Prostate gland (tissue), 2 donors: ENCODE data around the gene HEG1. TPM values are rescaled to one million over a fixed set of nuclear protein-coding genes. Genes with fewer than 3 reads are reported as not detected.

Source experiments
- DNase-seq: peaks from one replicate; pipeline ENCODE4 v3.0.0-alpha.2; 2019; ENCODE audit warnings: low spot score
- H3K27ac ChIP-seq, 2 donors: fragments of 200-600 bp; sonication (generic); 2 replicates each; pipeline ENCODE4 v1.5.1; 2017 to 2019
- H3K27me3 ChIP-seq: fragments of 200-600 bp; sonication (generic); replicated peaks from 2 replicates; pipeline ENCODE4 v1.5.1; 2019; ENCODE audit not compliant: insufficient read depth
- H3K36me3 ChIP-seq, 2 donors: fragments of 200-600 bp; sonication (generic); 1 replicate in 1 of 2; 2 replicates in 1 of 2; pipeline versions ENCODE4 v1.5.1 to v1.8.1; 2017 to 2019
- H3K4me1 ChIP-seq: fragments of 200-600 bp; sonication (generic); replicated peaks from 2 replicates; pipeline ENCODE4 v1.5.1; 2019
- H3K4me3 ChIP-seq, 2 donors: fragments of 200-600 bp; sonication (generic); 2 replicates each; pipeline ENCODE4 v1.5.1; 2017 to 2019
- H3K9me3 ChIP-seq: fragments of 200-600 bp; sonication (generic); 2 replicates; pipeline ENCODE4 v1.5.1; 2017
- CTCF ChIP-seq, 4 experiments: fragments of 200-600 bp in 2 of 4; fragments of 450-650 bp in 2 of 4; sonication (generic) in 2 of 4; IDR thresholded peaks; 1 replicate in 3 of 4; 2 replicates in 1 of 4; pipeline ENCODE4 v1.5.1; 2016 to 2019; ENCODE audit warnings: antibody characterized with exemption in 4 of 4, mild to moderate bottlenecking in 2 of 4, moderate library complexity in 2 of 4
- POLR2A ChIP-seq: fragments of 450-650 bp; IDR thresholded peaks from one replicate; pipeline ENCODE4 v1.6.1; 2016; ENCODE audit warnings: antibody characterized with exemption, mild to moderate bottlenecking
- POLR2AphosphoS5 ChIP-seq: sonication (generic); formaldehyde crosslinking; IDR thresholded peaks from one replicate; pipeline ENCODE4 v1.6.1; 2017; ENCODE audit warnings: antibody characterized with exemption
- WGBS: methylation state at CpG from one replicate; pipeline ENCODE4 v1.1.5; 2018; 5-methylcytosine and 5-hydroxymethylcytosine counted together
- intact Hi-C: fragments of 100-400 bp; cut with DNase I; formaldehyde crosslinking; loops from one replicate; pipeline ENCODE4 v1.14.2; 2022
- total RNA-seq, 2 donors: library from RNA; depleted of rRNA; stranded (reverse); fragments of >200 nt; gene quantifications; one replicate each; pipeline ENCODE4 v1.1.0, GENCODE V29; 2016

HEG1 gene
- total RNA-seq, 2 donors from 2014 or later, result 27.5 to 130 TPM

DNA sequence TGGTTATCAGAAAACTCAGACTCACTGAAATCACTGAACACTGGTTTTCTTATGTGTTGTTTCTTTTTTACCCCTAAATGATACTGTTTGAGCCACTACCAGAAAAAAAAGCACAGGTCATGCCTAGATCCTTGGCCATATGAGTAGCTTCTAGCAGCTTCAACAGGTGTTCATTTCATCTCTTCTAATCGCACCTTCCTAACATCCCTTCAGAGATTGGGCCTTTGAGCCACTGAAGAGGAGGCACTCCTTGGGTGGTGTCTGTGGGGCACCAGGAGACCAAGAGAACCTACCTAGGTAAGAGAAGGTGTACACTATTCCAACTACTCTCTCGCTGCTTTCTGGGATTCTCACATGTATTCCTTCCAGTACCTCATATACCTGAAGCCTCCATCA, 2.5 kb downstream of the HEG1 start:
- intact Hi-C loops, result loop anchor here (10.0 kb wide), 1 partner anchor 541 kb away; the partner anchor contains the start of gene OSBPL11
- H3K4me1 ChIP-seq, result peaks cover 5% of the 10 kb centered on the region
- no peak overlapping the region for H3K4me3 ChIP-seq
- peak overlapping the region; percentile 77 to 80 for H3K27ac ChIP-seq
- no peak for TF ChIP-seq POLR2A
- no peak for TF ChIP-seq CTCF (IDR thresholded peaks at IDR 0.05)
- no peak for TF ChIP-seq POLR2AphosphoS5
- no peaks in the 10 kb centered on the region for H3K36me3 ChIP-seq
- no peak for DNase-seq
- WGBS, result 95% methylated on average over 2 of the region's 2 CpGs
- H3K9me3 ChIP-seq, result no peaks in the 10 kb centered on the region
- H3K27me3 ChIP-seq, result no peaks in the 10 kb centered on the region

GRCh38 chr3:125052624-125053303, 3.0 kb downstream of the HEG1 start:
- H3K27me3 ChIP-seq, result no peaks in the 10 kb centered on the region
- H3K9me3 ChIP-seq, result no peaks in the 10 kb centered on the region
- TF ChIP-seq CTCF (IDR thresholded peaks at IDR 0.05) (no peak), POLR2AphosphoS5 (no peak)
- no peak for DNase-seq
- peak overlapping the region; percentile 77 to 80 for H3K27ac ChIP-seq
- 18% methylated on average over 8 of the region's 8 CpGs for WGBS
- H3K4me1 ChIP-seq, result peaks cover 5% of the 10 kb centered on the region
- peak overlapping the region in 1 of 2 donors; percentile 3 for H3K4me3 ChIP-seq
- intact Hi-C loops, result loop anchor here (10.0 kb wide), 1 partner anchor 542 kb away; the partner anchor contains the start of gene OSBPL11
- no peaks in the 10 kb centered on the region for H3K36me3 ChIP-seq

GRCh38 chr3:125051715-125052581, 3.8 kb downstream of the HEG1 start:
- Histone ChIP-seq H3K36me3 (no peaks in the 10 kb centered on the region), H3K4me3 (peak overlapping the region in 1 of 2 donors; percentile 6), H3K9me3 (no peaks in the 10 kb centered on the region), H3K27me3 (no peaks in the 10 kb centered on the region), H3K4me1 (peaks cover 5% of the 10 kb centered on the region), H3K27ac (peak overlapping the region; percentile 77 to 80)
- DNase-seq, result peak; percentile 46
- WGBS, result 3% methylated on average over 14 of the region's 14 CpGs
- intact Hi-C loops, result loop anchor here (10.0 kb wide), 1 partner anchor 543 kb away; the partner anchor contains the start of gene OSBPL11
- TF ChIP-seq CTCF (IDR thresholded peaks at IDR 0.05) (no peak), POLR2AphosphoS5 (peak; percentile 50)

DNA sequence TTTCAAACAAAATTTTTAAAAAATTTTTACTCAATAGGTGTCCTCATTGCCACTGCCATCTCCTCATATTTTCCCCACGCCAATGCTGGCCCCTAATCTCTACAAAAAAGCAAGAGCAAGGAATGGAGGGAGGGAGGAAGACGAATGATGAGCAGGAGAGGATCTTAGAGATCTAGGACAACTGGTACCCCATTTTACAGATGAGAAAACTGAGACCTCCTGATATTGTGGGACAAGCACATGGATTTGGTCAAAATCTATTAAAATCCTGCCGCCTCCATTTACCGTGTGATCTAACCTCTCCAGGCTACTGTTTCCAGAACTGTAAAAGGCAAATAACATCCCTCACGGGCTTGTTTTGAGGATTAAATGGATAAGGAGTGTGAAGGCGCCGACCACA, 4.6 kb downstream of the HEG1 start:
- no peak overlapping the region for H3K4me3 ChIP-seq

More for the DNA sequence above, 4.6 kb downstream of the HEG1 start:
- TF ChIP-seq POLR2A (no peak), CTCF (IDR thresholded peaks at IDR 0.05) (no peak), POLR2AphosphoS5 (no peak)
- Histone ChIP-seq H3K27me3 (no peaks in the 10 kb centered on the region), H3K9me3 (no peaks in the 10 kb centered on the region), H3K4me1 (peaks cover 5% of the 10 kb centered on the region), H3K36me3 (no peaks in the 10 kb centered on the region), H3K27ac (peak overlapping the region; percentile 77 to 80)
- 68% methylated on average over 7 of the region's 7 CpGs for WGBS
- intact Hi-C loops, result loop anchor here (10.0 kb wide), 1 partner anchor 544 kb away; the partner anchor contains the start of gene OSBPL11
- DNase-seq, result no peak
